Activated T-helper 1 cell treated with anti-CD3 and anti-CD28 coated beads, Interleukin-2, amount 50 U/mL, for 16 hours (primary cell): ENCODE results near the gene MSLN.
A peak's percentile ranks its signal among the peaks of the same experiment; 100 is the strongest.
"Not testable (repeated sequence)": the region's sequence is repeated elsewhere in the genome, so short reads cannot be mapped to it uniquely, and the experiment has no call there.

Experiments
- DNase-seq, 2 donors: peaks; one replicate each; pipeline ENCODE4 v3.0.0-alpha.2; 2020; ENCODE audit warnings: low read depth in 1 of 2, low spot score in 1 of 2

MSLN gene

GRCh38 chr16:760545-761343 is at the start of gene MSLN:
Gene MSLN, plus strand, starts transcription at chr16:760734. Its CDS starts 1,947 bp downstream, at chr16:762681.
- DNase-seq, result no peak

GRCh38 chr16:711084-711483 is 49.5 kb upstream of the MSLN start:
- DNase-seq, result no peak

DNA sequence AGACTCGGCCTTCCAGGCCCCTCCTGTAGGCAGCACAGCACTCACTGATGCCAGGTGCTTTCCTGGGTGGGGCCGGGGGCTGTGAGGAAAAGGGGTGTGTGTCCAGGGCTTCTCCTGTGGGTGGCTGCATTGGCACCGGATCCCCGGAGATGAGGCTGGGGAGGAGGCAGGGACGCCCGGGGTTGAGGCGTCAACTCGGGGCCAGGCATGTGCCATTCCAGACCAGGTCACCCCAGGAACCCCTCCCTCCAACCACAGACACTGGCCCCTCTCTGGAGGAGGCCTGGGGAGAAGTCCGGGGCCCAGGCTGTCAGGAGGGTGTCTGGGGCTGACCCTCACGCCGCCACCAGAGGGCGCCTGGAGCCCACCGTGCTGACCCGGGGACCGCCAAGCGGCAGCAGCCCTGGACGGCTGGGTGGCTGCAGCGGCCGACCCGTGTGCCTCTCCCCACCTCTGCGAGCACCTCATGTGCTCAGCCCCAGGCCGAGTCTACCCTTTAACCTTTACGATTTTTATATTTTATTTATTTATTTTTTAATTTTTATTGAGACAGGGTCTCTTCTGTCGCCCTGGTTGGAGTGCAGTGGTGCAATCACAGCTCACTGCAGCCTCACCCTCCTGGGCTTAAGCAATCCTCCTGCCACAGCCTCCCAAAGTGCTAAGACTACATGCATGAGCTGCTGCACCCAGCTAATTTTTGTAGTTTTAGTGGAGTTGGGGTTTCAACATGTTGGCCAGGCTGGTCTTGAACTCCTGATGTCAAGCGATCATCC is 48.8 kb upstream of the MSLN start:
- peak; percentile 67 to 70 for DNase-seq

GRCh38 chr16:712740-713250 is 47.7 kb upstream of the MSLN start:
- DNase-seq, result not testable (repeated sequence)

GRCh38 chr16:714079-714478 is 46.5 kb upstream of the MSLN start:
- DNase-seq, result no peak

DNA sequence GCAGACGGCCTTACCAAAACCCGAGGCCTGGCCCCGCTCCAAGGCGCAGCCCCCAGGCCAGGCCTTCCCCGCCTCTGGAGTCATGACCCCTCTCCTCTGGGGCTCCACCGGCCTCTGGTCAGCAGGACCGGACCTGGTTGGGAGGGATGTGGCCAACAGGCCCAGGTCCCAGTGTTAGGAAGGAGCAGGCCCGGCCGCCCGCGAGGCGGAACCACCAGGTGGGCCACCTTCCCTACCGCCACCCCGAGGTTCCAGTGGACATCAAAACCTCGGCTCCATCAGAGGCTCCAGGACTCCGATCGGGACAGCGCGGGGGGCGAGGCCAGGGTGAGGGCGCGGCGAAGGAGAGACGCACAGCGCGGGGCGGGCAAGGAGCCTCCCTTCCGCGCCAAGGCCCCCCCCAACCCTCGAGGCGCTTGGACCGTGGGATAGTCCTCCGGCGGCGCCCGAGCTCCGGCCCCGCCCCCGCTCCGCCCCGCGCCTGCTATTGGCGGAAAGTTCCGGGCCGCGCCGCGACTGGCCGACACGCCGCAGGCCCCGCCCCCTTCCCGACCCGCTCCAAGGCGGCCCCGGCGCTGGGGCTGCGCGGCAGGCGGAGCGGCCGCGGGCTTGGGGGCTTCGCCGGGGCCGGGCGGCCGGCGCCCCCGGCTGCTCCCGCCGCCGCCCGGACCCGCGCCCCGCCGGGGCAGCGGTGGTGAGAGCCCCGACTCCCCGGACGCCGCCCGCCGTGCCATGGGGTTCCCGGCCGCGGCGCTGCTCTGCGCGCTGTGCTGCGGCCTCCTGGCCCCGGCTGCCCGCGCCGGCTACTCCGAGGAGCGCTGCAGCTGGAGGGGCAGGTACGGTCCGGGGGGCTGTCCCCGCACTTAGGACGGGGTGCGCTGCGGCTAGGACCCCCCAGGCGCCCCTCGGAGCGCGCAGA is 45.7 kb upstream of the MSLN start, which contains the start of gene METRN:
Gene METRN, plus strand, starts transcription at position 561 of the 919 bp plus-strand sequence. Its CDS starts 172 bp downstream, at position 733.
- peak; percentile 79 to 84 for DNase-seq

DNA sequence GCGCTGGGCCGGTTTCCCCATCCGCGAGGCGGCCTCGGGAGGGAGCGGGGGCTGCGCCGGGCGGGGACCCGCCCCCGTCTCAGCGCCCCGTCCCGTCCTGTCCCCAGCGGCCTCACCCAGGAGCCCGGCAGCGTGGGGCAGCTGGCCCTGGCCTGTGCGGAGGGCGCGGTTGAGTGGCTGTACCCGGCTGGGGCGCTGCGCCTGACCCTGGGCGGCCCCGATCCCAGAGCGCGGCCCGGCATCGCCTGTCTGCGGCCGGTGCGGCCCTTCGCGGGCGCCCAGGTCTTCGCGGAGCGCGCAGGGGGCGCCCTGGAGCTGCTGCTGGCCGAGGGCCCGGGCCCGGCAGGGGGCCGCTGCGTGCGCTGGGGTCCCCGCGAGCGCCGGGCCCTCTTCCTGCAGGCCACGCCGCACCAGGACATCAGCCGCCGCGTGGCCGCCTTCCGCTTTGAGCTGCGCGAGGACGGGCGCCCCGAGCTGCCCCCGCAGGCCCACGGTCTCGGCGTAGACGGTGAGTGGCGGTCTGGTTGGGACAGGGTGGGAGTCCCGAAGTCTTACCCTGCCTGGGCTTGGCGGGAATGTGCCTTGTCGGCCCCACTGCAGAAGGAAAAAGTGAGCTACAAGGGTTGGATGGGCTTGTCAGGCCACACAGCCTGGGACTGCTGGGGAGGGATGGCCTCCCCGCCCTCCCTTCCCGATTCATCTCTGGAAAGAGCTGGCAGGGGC is 44.9 kb upstream of the MSLN start:
- DNase-seq, result no peak

DNA sequence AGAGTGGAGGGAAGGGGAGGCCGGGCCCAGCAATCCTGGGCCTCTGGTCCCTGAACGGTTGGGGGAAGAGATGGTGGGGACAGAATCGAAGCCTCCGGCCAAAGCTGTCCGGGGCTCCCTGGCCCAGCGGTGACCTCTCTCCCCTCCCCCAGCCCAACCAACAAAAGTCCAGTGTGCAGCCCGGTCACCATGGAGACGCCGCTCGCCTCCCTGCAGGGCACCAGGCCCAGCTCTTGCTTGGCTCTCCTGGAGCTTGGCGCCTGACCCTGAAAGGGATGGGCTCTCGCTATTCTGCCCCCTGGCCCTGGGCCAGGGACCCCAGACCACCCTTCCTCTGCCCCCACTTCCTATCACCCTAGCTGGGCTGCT is 44.4 kb upstream of the MSLN start:
- DNase-seq, result no peak

DNA sequence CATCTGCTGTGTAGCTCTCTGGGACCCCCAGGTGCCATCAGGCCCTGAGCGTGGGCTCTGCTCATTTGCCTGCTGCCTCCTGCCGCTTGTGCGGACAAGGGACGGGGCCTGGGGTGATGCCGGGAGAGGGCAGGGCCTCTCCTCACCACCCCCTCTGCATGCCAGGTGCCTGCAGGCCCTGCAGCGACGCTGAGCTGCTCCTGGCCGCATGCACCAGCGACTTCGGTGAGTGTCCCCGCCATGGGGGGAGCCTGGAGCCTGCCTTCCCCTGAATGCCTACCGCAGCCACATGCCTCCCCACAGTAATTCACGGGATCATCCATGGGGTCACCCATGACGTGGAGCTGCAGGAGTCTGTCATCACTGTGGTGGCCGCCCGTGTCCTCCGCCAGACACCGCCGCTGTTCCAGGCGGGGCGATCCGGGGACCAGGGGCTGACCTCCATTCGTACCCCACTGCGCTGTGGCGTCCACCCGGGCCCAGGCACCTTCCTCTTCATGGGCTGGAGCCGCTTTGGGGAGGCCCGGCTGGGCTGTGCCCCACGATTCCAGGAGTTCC is 43.7 kb upstream of the MSLN start:
- no peak for DNase-seq

DNA sequence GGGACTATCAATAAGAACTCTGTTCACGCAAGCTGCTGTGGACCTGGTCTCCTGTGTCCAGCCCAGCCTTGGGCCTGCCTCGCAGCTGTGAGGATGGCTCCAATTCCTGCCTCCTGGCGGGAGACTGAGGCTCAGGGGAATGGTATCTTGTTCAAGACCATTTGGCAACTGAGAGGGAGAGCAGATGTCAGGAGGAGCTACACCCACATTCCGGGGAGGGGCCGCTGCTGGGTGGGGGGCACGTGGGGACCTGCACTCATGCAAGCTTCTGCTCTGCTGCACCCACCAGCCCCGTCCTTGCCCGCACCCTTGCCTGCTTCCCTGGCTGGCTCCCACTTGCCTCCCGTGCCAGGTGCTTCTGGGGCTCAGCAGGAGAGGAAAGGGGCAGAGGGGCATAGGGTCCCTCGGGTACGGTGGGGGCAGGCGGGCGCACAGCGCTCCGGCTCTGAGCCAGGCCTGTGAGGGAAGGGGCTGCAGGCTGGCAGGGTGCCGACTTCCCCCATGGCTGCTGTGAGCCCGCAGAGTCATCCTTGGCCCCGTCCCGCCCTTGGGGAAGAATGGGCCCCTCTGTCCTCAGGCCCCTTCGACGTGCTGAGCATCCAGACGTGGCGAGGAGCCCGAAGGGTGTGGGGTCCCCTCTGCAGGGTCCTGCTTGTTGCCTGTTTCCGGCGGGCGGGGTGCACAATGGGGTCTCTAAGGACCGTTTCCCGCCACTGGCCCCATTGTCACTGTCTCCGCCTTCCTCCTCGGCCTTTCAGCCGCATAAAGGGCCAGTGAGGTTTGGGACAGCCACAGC is 42.9 kb upstream of the MSLN start:
- DNase-seq, result no peak

GRCh38 chr16:718389-718788 is 42.1 kb upstream of the MSLN start:
- DNase-seq, result no peak

DNA sequence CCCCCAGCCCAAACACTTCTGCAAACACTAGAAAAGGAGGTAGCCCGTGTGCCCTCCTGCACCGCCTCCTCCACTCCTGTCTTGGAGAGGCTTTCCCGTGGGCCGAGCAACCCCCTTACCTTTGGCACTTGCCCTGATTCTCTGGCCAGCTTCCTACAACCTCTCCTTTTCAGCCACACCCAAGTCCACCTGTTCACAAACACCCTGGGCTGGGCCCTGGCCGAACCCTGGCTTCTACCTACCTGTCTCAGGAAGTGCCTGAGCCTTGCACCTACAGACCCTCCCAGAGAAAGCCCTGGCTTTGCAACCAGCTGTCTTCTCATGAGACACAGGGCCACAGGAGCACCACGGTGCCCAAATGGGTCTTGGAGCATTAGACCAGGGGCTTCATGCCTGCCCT is 41.6 kb upstream of the MSLN start:
- DNase-seq, result no peak

DNA sequence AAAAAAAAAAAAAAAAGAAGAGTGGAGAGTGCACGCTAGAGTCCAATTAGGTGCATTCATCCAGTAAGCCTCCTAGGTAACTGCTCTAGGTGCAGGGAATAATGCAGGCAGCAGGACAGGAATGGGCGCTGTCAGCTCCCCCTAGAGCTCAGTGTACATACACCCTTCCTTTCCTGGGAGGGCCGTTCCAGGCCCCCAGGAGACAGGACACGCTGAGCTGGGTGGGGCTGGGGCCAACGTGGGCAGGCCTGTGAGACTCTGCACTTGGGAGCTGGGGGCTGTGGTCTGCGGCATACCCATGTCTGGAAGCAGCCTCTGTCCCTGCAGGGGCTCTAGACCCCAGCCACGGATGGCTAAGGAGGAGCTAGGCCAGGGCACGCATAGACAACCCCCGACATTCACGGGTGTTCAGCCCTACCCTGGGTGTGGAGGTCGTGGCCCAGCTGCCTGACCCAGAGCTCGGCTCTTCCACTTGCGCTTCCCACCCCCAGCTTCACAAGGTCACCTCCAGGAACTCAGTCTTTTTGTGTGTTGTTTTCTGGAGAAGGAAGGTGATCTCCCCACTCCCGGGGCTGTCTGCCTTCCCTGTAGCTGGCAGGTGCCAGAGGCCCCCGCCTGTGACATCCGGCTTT is 40.6 kb upstream of the MSLN start:
- no peak for DNase-seq

- DNase-seq, result no peak
Measured at GRCh38 chr16:720447-720989, 40.0 kb upstream of the MSLN start.

GRCh38 chr16:720990-721764 is 39.4 kb upstream of the MSLN start, which contains the start of gene ANTKMT:
Gene ANTKMT, plus strand, starts transcription at chr16:721146. Its CDS starts 129 bp downstream, at chr16:721275.
- DNase-seq, result peak; percentile 26 to 68

- DNase-seq, result no peak
Measured at GRCh38 chr16:721765-722540, 38.6 kb upstream of the MSLN start.
